ENCODE measurements around the gene HS3ST3A1.

HS3ST3A1 gene

DNA sequence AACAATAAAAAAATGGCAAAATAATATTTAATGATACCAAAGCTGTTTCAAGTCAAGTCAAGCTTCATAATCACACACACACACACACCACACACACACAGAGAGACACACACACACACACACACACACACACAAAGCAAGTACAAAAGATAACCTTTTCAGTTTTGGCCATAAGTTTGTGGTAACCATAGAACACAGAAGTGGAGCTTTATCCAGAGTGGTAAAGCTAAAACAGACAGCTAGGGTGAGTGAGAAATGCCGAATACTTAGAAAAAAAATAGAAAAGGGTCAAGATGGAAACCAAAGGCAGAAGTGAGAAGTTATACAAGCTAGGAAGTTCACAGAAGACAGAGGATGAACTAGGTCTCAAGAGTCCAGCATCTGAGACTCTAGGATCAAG is 79.0 kb downstream of the HS3ST3A1 start:
- no peak overlapping the region for H3K4me3 ChIP-seq (ENCODE audit: low read depth in 1 of 5, low read length in 5 of 5)
- H3K36me3 ChIP-seq (ENCODE audit: control insufficient read depth in 5 of 5, insufficient read depth in 5 of 5, low read length in 5 of 5) = no peaks in the 10 kb centered on the region
- no peak overlapping the region for H3K27ac ChIP-seq (ENCODE audit: low read depth, low read length)
- no peaks in the 10 kb centered on the region for H3K4me1 ChIP-seq (ENCODE audit: control insufficient read depth in 5 of 5, insufficient read depth in 5 of 5, low read length in 5 of 5)
- H3K27me3 ChIP-seq (ENCODE audit: control insufficient read depth in 5 of 5, insufficient read depth in 4 of 5, low read length in 5 of 5) = peaks cover 0 to 2% (median 0%) of the 10 kb centered on the region in 5 donors
- peaks cover 0 to 4% (median 0%) of the 10 kb centered on the region in 5 donors for H3K9me3 ChIP-seq (ENCODE audit: control insufficient read depth in 5 of 5, low read length in 5 of 5)
- H3K9ac ChIP-seq (ENCODE audit: low read length in 5 of 5) = no peak overlapping the region

DNA sequence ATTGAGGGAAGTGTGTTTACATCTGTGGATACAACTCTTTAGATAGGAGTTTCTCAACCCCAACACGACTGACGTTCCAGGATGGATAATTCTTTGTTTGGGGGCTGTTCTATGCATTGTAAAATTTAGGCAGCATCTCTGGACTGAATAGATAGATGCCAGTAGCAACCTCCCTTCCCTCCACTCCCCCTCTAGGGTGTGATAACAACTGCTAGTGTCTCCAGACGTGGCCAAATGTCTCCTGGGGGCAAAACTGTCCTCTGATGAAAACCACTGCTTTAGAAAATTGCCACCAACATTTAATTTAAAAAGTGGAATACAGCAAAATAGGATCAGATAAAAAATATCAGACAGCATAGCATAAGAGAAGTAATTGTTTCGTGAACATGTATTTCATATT is 79.9 kb downstream of the HS3ST3A1 start:
- no peak overlapping the region for H3K9ac ChIP-seq (ENCODE audit: low read length in 5 of 5)
- H3K4me3 ChIP-seq (ENCODE audit: low read depth in 1 of 5, low read length in 5 of 5) = no peak overlapping the region
- H3K27ac ChIP-seq (ENCODE audit: low read depth, low read length) = no peak overlapping the region
- no peaks in the 10 kb centered on the region for H3K36me3 ChIP-seq (ENCODE audit: control insufficient read depth in 5 of 5, insufficient read depth in 5 of 5, low read length in 5 of 5)
- peaks cover 0 to 4% (median 0%) of the 10 kb centered on the region in 5 donors for H3K9me3 ChIP-seq (ENCODE audit: control insufficient read depth in 5 of 5, low read length in 5 of 5)
- no peaks in the 10 kb centered on the region for H3K27me3 ChIP-seq (ENCODE audit: control insufficient read depth in 5 of 5, insufficient read depth in 4 of 5, low read length in 5 of 5)
- H3K4me1 ChIP-seq (ENCODE audit: control insufficient read depth in 5 of 5, insufficient read depth in 5 of 5, low read length in 5 of 5) = no peaks in the 10 kb centered on the region

DNA sequence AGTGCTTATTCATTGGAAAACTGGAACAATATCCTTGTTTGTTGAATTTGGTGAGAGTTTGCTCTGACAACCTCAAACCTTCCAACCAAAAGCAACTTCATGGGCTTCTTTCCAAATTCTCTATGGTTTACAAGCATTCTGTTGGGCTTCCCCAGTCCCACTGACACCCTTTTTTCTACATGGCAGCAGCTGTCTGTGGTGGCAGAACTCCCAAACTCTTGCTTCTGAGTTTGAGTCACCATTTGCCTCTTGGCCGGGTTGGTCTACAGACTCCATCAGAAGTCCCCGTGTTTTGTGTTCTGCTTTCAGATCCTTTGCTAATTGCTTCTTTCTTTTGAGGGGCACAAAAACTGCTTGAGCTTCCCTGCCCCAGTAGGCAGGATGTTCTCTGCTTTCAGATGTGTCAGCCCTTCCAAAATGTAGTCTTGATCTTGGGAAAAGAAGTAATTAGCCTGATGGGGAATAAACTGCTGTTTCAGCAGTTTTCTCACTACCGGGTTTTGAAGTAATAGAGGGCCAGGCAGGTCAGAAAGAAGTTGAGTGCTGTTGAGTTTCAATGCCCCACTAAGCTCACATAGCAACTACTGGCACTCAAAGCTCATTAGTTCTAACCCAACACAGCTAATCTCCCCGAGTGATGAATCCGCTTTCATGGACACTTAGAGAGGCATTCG is 80.7 kb downstream of the HS3ST3A1 start:
- Histone ChIP-seq H3K9ac (ENCODE audit: low read length in 5 of 5) (no peak overlapping the region), H3K4me3 (ENCODE audit: low read depth in 1 of 5, low read length in 5 of 5) (no peak overlapping the region), H3K9me3 (ENCODE audit: control insufficient read depth in 5 of 5, low read length in 5 of 5) (peaks cover 0 to 4% (median 0%) of the 10 kb centered on the region in 5 donors), H3K4me1 (ENCODE audit: control insufficient read depth in 5 of 5, insufficient read depth in 5 of 5, low read length in 5 of 5) (no peaks in the 10 kb centered on the region), H3K36me3 (ENCODE audit: control insufficient read depth in 5 of 5, insufficient read depth in 5 of 5, low read length in 5 of 5) (no peaks in the 10 kb centered on the region), H3K27ac (ENCODE audit: low read depth, low read length) (no peak overlapping the region), H3K27me3 (ENCODE audit: control insufficient read depth in 5 of 5, insufficient read depth in 4 of 5, low read length in 5 of 5) (no peaks in the 10 kb centered on the region)

DNA sequence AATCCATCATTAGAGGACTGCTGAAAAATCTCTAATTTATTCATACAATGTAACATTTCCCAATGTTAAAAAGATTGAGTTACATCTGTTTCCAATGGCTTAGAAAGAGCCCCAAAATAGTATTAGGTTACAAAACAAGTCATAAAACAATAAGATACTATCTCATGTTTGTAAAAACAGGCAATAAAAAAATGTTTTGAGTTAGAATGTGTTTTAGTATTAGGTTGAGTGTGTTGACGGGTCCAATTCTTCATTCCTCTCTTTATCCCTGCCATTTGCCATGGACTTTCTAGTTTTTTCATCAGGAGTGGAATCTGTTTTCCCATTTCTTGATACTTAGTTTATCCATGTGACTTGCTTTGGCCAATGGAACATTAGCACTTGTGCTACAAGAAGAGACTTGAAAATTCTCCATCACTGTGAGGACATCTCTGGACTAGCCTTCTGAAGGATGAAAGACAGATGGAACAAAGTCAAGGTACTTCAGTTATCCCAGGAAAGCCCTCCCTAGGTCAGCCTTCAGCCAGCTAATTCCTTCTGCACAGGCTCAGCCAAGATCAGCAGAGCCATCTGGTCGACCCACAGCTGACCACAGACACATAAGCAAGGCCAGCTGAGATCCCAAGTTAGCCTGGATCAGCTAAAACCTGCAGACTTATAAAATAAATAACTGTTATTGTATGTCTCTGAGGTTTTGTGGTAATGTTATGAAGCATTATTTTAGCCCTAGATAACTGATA is 83.3 kb downstream of the HS3ST3A1 start:
- Histone ChIP-seq H3K4me1 (ENCODE audit: control insufficient read depth in 5 of 5, insufficient read depth in 5 of 5, low read length in 5 of 5) (no peaks in the 10 kb centered on the region), H3K27me3 (ENCODE audit: control insufficient read depth in 5 of 5, insufficient read depth in 4 of 5, low read length in 5 of 5) (no peaks in the 10 kb centered on the region), H3K9ac (ENCODE audit: low read length in 5 of 5) (no peak overlapping the region), H3K9me3 (ENCODE audit: control insufficient read depth in 5 of 5, low read length in 5 of 5) (peaks cover 0 to 4% (median 0%) of the 10 kb centered on the region in 5 donors), H3K27ac (ENCODE audit: low read depth, low read length) (no peak overlapping the region), H3K36me3 (ENCODE audit: control insufficient read depth in 5 of 5, insufficient read depth in 5 of 5, low read length in 5 of 5) (no peaks in the 10 kb centered on the region), H3K4me3 (ENCODE audit: low read depth in 1 of 5, low read length in 5 of 5) (no peak overlapping the region)

DNA sequence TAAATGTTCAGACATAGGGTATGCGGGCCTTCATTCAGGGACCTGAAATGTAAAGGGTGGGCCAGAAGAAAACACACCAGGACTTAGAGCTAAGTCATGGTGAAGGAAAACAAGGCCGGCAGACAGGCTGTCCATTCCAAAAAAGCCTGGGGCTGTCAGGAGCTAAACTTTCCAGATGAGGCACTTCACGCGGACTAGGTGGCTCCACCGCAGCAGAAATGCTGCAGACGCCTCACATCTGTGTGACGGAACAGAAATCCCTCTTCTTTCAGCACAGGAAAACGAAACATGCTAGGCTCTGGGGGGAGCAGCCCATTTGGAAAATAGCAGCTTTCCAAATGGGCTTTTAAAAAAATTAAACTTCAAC is 88.7 kb downstream of the HS3ST3A1 start:
- Histone ChIP-seq H3K27me3 (ENCODE audit: control insufficient read depth in 5 of 5, insufficient read depth in 4 of 5, low read length in 5 of 5) (peaks cover 0 to 5% (median 0%) of the 10 kb centered on the region in 5 donors), H3K9ac (ENCODE audit: low read length in 5 of 5) (no peak overlapping the region), H3K4me3 (ENCODE audit: low read depth in 1 of 5, low read length in 5 of 5) (no peak overlapping the region), H3K27ac (ENCODE audit: low read depth, low read length) (no peak overlapping the region), H3K36me3 (ENCODE audit: control insufficient read depth in 5 of 5, insufficient read depth in 5 of 5, low read length in 5 of 5) (no peaks in the 10 kb centered on the region), H3K4me1 (ENCODE audit: control insufficient read depth in 5 of 5, insufficient read depth in 5 of 5, low read length in 5 of 5) (peaks cover 0 to 3% (median 0%) of the 10 kb centered on the region in 5 donors), H3K9me3 (ENCODE audit: control insufficient read depth in 5 of 5, low read length in 5 of 5) (no peaks in the 10 kb centered on the region)

DNA sequence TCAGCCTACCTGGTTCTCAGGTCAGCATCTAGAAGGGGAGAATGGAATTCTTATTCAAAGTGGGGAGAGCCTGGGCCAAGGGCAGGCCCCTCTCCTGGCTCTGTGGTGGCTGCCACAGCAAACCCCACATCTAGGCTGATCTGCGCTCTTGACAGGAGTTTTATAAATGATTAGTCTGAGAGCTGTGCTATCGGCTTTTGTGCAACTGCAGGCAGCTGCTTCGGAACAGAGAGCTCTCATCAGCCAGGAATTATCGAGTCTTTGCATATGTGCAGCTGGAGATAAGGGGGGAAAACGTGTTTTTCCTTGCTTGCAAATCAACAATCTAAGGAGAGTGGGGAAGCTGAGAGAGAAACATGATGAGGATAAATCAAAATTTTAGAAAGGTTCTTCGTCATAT is 91.7 kb downstream of the HS3ST3A1 start:
- H3K27me3 ChIP-seq (ENCODE audit: control insufficient read depth in 5 of 5, insufficient read depth in 4 of 5, low read length in 5 of 5) = peaks cover 0 to 5% (median 0%) of the 10 kb centered on the region in 5 donors
- H3K4me1 ChIP-seq (ENCODE audit: control insufficient read depth in 5 of 5, insufficient read depth in 5 of 5, low read length in 5 of 5) = peaks cover 0 to 3% (median 0%) of the 10 kb centered on the region in 5 donors
- no peak overlapping the region for H3K4me3 ChIP-seq (ENCODE audit: low read depth in 1 of 5, low read length in 5 of 5)
- H3K36me3 ChIP-seq (ENCODE audit: control insufficient read depth in 5 of 5, insufficient read depth in 5 of 5, low read length in 5 of 5) = no peaks in the 10 kb centered on the region
- H3K9ac ChIP-seq (ENCODE audit: low read length in 5 of 5) = no peak overlapping the region
- H3K27ac ChIP-seq (ENCODE audit: low read depth, low read length) = no peak overlapping the region
- H3K9me3 ChIP-seq (ENCODE audit: control insufficient read depth in 5 of 5, low read length in 5 of 5) = no peaks in the 10 kb centered on the region

DNA sequence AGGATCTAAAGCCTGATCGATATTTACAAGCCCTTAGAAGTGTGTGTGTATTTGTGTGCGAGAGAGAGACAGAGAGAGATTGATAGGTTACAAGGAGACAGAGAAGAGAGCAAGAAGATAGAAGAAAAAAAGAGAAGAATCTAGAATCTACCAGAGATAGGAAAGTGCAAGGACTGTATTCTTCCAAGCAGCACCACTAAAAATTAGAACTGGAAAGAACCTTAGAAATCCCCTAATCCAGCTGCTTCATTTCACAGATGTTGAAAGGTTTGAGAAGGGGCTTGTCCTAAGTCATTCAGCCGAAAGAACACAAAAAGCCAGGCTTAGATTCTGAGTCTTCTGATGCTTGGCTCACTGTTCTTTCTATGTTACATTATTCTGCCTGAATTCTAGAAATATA is 92.2 kb downstream of the HS3ST3A1 start:
- Histone ChIP-seq H3K27me3 (ENCODE audit: control insufficient read depth in 5 of 5, insufficient read depth in 4 of 5, low read length in 5 of 5) (peaks cover 0 to 5% (median 0%) of the 10 kb centered on the region in 5 donors), H3K9me3 (ENCODE audit: control insufficient read depth in 5 of 5, low read length in 5 of 5) (no peaks in the 10 kb centered on the region), H3K9ac (ENCODE audit: low read length in 5 of 5) (no peak overlapping the region), H3K4me3 (ENCODE audit: low read depth in 1 of 5, low read length in 5 of 5) (no peak overlapping the region), H3K36me3 (ENCODE audit: control insufficient read depth in 5 of 5, insufficient read depth in 5 of 5, low read length in 5 of 5) (no peaks in the 10 kb centered on the region), H3K4me1 (ENCODE audit: control insufficient read depth in 5 of 5, insufficient read depth in 5 of 5, low read length in 5 of 5) (peaks cover 0 to 3% (median 0%) of the 10 kb centered on the region in 5 donors), H3K27ac (ENCODE audit: low read depth, low read length) (no peak overlapping the region)

DNA sequence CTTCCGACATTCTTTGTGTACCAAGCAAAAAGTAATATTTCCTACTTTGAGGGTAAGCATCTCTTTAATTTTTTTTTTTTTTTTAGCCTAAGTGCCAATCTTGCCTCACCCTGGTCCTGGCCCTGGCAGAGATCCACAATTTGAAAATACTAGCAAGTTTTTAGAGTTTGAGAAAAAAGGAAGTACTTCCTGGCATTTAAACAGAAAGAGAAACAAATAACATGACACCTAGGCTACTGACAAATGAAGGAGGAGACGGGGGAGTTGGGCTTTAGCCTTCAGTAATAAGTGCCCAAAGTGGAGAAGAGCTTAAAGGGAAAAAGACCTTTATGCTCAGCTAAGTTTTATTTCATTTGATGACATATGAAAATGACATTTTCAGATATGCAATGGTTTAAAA is 92.8 kb downstream of the HS3ST3A1 start:
- Histone ChIP-seq H3K4me3 (ENCODE audit: low read depth in 1 of 5, low read length in 5 of 5) (no peak overlapping the region), H3K36me3 (ENCODE audit: control insufficient read depth in 5 of 5, insufficient read depth in 5 of 5, low read length in 5 of 5) (no peaks in the 10 kb centered on the region), H3K27me3 (ENCODE audit: control insufficient read depth in 5 of 5, insufficient read depth in 4 of 5, low read length in 5 of 5) (peaks cover 0 to 5% (median 0%) of the 10 kb centered on the region in 5 donors), H3K9me3 (ENCODE audit: control insufficient read depth in 5 of 5, low read length in 5 of 5) (no peaks in the 10 kb centered on the region), H3K27ac (ENCODE audit: low read depth, low read length) (no peak overlapping the region), H3K9ac (ENCODE audit: low read length in 5 of 5) (no peak overlapping the region), H3K4me1 (ENCODE audit: control insufficient read depth in 5 of 5, insufficient read depth in 5 of 5, low read length in 5 of 5) (peaks cover 0 to 3% (median 0%) of the 10 kb centered on the region in 5 donors)

DNA sequence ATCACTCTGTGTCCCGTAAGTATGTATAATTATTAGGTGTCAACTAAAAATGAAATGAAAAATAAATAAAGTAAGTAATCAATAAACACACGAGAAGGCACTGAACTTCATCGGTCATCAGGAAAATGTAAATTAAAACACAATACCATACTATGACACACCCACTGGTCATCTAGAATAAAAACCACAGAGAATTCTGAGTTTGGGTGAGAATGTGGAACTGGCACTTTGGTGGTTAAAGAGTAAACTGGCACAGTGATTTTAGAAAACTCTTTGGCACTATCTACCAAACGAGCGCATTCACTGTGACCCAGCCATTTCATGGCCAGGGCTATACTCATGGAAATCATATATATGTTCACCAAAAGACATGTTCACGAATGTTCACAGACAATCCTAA is 98.2 kb downstream of the HS3ST3A1 start:
- Histone ChIP-seq H3K27ac (ENCODE audit: low read depth, low read length) (no peak overlapping the region), H3K9me3 (ENCODE audit: control insufficient read depth in 5 of 5, low read length in 5 of 5) (no peaks in the 10 kb centered on the region), H3K9ac (ENCODE audit: low read length in 5 of 5) (no peak overlapping the region), H3K4me1 (ENCODE audit: control insufficient read depth in 5 of 5, insufficient read depth in 5 of 5, low read length in 5 of 5) (no peaks in the 10 kb centered on the region), H3K36me3 (ENCODE audit: control insufficient read depth in 5 of 5, insufficient read depth in 5 of 5, low read length in 5 of 5) (no peaks in the 10 kb centered on the region), H3K4me3 (ENCODE audit: low read depth in 1 of 5, low read length in 5 of 5) (no peak overlapping the region), H3K27me3 (ENCODE audit: control insufficient read depth in 5 of 5, insufficient read depth in 4 of 5, low read length in 5 of 5) (no peaks in the 10 kb centered on the region)

DNA sequence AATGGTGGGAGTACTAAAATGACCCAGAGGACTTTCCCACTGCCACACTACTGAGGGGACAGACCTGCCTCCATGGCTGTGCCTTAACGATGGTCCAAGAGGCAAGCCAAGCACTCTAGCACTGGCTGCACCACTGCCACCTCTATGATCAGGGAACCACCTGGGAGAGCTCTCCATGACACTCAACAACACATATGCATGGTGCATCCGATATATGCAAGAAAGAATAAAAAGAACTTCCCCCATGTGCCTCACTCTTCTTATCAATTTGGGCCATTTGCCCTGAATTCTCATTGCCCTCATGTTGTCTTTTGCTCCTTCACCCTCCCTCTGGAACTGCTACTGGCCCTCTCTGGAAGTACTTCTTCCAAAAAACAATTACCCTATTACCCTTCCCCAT is 99.5 kb downstream of the HS3ST3A1 start:
- Histone ChIP-seq H3K4me1 (ENCODE audit: control insufficient read depth in 5 of 5, insufficient read depth in 5 of 5, low read length in 5 of 5) (no peaks in the 10 kb centered on the region), H3K27ac (ENCODE audit: low read depth, low read length) (no peak overlapping the region), H3K9me3 (ENCODE audit: control insufficient read depth in 5 of 5, low read length in 5 of 5) (no peaks in the 10 kb centered on the region), H3K36me3 (ENCODE audit: control insufficient read depth in 5 of 5, insufficient read depth in 5 of 5, low read length in 5 of 5) (no peaks in the 10 kb centered on the region), H3K9ac (ENCODE audit: low read length in 5 of 5) (no peak overlapping the region), H3K27me3 (ENCODE audit: control insufficient read depth in 5 of 5, insufficient read depth in 4 of 5, low read length in 5 of 5) (no peaks in the 10 kb centered on the region), H3K4me3 (ENCODE audit: low read depth in 1 of 5, low read length in 5 of 5) (no peak overlapping the region)

Data from subcutaneous abdominal adipose tissue (tissue), 5 donors.